MCF 10A (cell line): ENCODE results near the gene SPAG16. TPM values are rescaled to one million over a fixed set of nuclear protein-coding genes. Genes with fewer than 3 reads are reported as not detected.
A peak's percentile ranks its signal among the peaks of the same experiment; 100 is the strongest.

ENCODE experiments used
- BruUV-seq: library from RNA; stranded (reverse); fragments of 400-500 nt; replicated peaks from 2 replicates; lab custom pipeline; 2021; lab: Mats Ljungman, UMichigan
- CTCF ChIA-PET: fragments of 300-600 bp; sonication (Branson Sonifier 250); formaldehyde crosslinking; extraction: SDS; loops from one replicate; lab custom pipeline; 2021; ENCODE audit warnings: antibody characterized with exemption, inconsistent platforms; lab: Yijun Ruan, JAX
- POLR2A ChIA-PET: fragments of 300-600, 350-650 bp; sonication (Branson Sonifier 250); formaldehyde crosslinking; extraction: SDS; loops from one replicate; lab custom pipeline; 2020; ENCODE audit warnings: antibody characterized with exemption, inconsistent platforms; lab: Yijun Ruan, JAX
- DNase-seq: peaks from one replicate; pipeline ENCODE4 v3.0.0-alpha.2; 2018; ENCODE audit not compliant: unreplicated experiment
- H3K27ac Mint-ChIP-seq: one replicate; pipeline ENCODE4 v1.8.0; 2022; ENCODE audit warnings: mild to moderate bottlenecking, low read depth, mixed read lengths; ENCODE audit not compliant: unreplicated experiment
- H3K27me3 Mint-ChIP-seq: one replicate; pipeline ENCODE4 v1.8.0; 2022; ENCODE audit warnings: mixed read lengths; ENCODE audit not compliant: insufficient read depth, unreplicated experiment
- H3K36me3 Mint-ChIP-seq: one replicate; pipeline ENCODE4 v1.8.0; 2022; ENCODE audit warnings: mild to moderate bottlenecking, moderate library complexity, mixed read lengths; ENCODE audit not compliant: insufficient read depth, unreplicated experiment
- H3K4me1 Mint-ChIP-seq: one replicate; pipeline ENCODE4 v1.8.0; 2022; ENCODE audit warnings: mixed read lengths; ENCODE audit not compliant: insufficient read depth, unreplicated experiment
- H3K4me3 Mint-ChIP-seq: one replicate; pipeline ENCODE4 v1.8.0; 2022; ENCODE audit warnings: mild to moderate bottlenecking, moderate library complexity, mixed read lengths; ENCODE audit not compliant: unreplicated experiment
- H3K9me3 Mint-ChIP-seq: one replicate; pipeline ENCODE4 v1.8.0; 2022; ENCODE audit warnings: mixed read lengths; ENCODE audit not compliant: unreplicated experiment
- intact Hi-C: fragments of 100-400 bp; cut with micrococcal nuclease; formaldehyde crosslinking; loops from 2 replicates; pipeline ENCODE4 v1.14.1; 2022
- total RNA-seq: library from RNA; stranded (reverse); gene quantifications from 2 replicates; pipeline ENCODE4 v1.2.3, GENCODE V29; 2022
- TF ChIP-seq, protein P1 (sequence below): fragments of 200-600 bp; IDR thresholded peaks from one replicate; pipeline ENCODE4 v1.8.0; 2022; ENCODE audit warnings: antibody characterized with exemption, mild to moderate bottlenecking; ENCODE audit not compliant: unreplicated experiment

SPAG16 gene
- total RNA-seq, 1 experiment from 2014 or later = 11.5 TPM

DNA sequence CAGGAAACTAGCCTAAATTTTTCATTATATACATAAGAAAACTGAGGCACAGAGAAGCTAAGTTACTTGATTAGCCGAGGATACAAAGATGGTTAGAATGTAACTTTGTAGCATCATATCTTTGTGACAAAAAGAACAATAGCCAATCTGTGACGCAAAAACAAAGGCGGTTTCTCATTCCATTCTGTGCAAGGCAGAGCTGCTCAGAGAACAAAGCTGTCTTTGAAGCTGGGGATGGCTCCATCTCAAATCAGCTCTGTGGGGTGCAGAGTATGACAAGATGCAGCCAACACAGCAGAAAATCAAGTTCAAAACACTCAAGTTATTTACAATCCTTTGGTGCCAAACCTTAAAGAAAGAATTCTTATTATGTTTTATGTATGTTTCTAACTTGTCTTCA, 1044.7 kb downstream of the SPAG16 start:
- BruUV-seq = no TSS peak
- ChIA-PET POLR2A (no interaction called here), CTCF (interaction anchor here (0.7 to 0.8 kb wide), 2 partner anchors 19 to 482 kb away, joined by 3 to 4 read pairs; no protein-coding TSS in a partner anchor)
- Mint-ChIP-seq H3K27ac (no peak overlapping the region), H3K4me1 (no peaks in the 10 kb centered on the region), H3K4me3 (no peak overlapping the region), H3K36me3 (no peaks in the 10 kb centered on the region), H3K9me3 (no peaks in the 10 kb centered on the region), H3K27me3 (no peaks in the 10 kb centered on the region)
- no peak for DNase-seq
- intact Hi-C loops = no loop called here
- TF ChIP-seq, protein P1, sequence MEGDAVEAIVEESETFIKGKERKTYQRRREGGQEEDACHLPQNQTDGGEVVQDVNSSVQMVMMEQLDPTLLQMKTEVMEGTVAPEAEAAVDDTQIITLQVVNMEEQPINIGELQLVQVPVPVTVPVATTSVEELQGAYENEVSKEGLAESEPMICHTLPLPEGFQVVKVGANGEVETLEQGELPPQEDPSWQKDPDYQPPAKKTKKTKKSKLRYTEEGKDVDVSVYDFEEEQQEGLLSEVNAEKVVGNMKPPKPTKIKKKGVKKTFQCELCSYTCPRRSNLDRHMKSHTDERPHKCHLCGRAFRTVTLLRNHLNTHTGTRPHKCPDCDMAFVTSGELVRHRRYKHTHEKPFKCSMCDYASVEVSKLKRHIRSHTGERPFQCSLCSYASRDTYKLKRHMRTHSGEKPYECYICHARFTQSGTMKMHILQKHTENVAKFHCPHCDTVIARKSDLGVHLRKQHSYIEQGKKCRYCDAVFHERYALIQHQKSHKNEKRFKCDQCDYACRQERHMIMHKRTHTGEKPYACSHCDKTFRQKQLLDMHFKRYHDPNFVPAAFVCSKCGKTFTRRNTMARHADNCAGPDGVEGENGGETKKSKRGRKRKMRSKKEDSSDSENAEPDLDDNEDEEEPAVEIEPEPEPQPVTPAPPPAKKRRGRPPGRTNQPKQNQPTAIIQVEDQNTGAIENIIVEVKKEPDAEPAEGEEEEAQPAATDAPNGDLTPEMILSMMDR = no peak

DNA sequence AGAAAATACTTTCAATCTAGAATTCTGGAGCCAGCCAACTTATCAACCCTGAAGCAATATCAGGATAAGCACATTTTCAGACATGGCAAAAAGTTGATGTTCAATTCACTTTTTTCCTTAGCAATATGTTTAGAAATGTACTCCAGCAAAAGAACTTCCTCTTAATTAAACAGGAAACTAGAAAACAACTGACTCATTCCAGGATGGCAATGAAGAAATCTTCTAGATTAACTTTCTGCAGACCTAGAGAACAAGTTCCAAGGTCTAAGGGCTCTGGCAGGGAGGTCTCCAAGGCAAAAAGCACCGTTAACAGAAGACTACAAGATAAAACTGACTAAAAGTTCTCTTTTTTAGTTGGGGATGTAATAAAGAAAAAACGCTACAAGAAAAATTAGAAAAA, 1057.4 kb downstream of the SPAG16 start:
- intact Hi-C loops = no loop called here
- Mint-ChIP-seq H3K9me3 (no peaks in the 10 kb centered on the region), H3K27ac (no peak overlapping the region), H3K4me1 (no peaks in the 10 kb centered on the region), H3K36me3 (no peaks in the 10 kb centered on the region), H3K4me3 (no peak overlapping the region), H3K27me3 (no peaks in the 10 kb centered on the region)
- BruUV-seq = no TSS peak
- TF ChIP-seq, protein P1 = no peak
- CTCF ChIA-PET = no interaction called here
- POLR2A ChIA-PET = no interaction called here
- peak; percentile 6 for DNase-seq

DNA sequence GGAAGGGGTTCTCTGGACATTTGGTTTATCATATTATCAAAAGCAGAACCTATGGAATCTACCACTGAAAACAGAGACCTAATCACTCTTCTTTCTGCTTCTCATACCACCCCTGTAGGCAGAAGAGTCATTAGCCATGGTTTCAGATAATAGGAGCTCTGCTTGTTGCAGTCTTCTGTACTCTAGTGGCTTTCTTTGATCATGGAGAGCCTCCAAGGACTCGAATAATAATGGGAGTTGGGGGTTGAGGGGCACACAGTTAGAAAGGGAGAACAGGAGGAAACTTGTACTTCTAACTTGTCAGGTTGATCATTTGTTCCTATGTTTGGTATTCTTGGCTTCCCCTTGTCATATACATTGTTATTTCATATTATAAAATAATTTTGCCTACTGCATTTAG, 1074.2 kb downstream of the SPAG16 start:
- no peaks in the 10 kb centered on the region for H3K36me3 Mint-ChIP-seq
- TF ChIP-seq, protein P1 = no peak
- H3K4me1 Mint-ChIP-seq = no peaks in the 10 kb centered on the region
- no peak overlapping the region for H3K27ac Mint-ChIP-seq
- no peak overlapping the region for H3K4me3 Mint-ChIP-seq
- DNase-seq = no peak
- CTCF ChIA-PET = no interaction called here
- intact Hi-C loops = no loop called here
- no peaks in the 10 kb centered on the region for H3K27me3 Mint-ChIP-seq
- POLR2A ChIA-PET = no interaction called here
- peaks cover 13% of the 10 kb centered on the region for H3K9me3 Mint-ChIP-seq
- no TSS peak for BruUV-seq

DNA sequence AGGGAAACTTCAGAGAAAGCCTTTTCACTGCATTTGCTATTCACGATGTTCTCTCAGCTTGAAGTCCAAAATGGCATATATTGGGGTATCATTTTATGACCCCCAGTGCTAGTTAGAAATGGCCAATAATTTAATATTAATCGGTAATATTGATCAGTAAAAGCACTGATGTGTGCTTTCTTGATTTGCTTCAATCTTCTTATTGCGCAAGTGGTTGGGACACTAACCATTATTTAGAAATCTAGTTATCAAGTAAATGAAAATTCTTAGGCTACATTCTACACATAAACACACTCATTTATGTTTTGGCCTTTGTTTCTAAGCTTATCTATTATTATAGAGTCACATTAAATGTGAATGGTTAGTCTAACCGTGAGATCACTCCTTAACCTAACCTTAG, 1076.9 kb downstream of the SPAG16 start:
- ChIA-PET CTCF (interaction anchor here (0.6 kb wide), 1 partner anchor 1555 kb away, joined by 3 read pairs; no protein-coding TSS in a partner anchor), POLR2A (no interaction called here)
- no peak overlapping the region for H3K4me3 Mint-ChIP-seq
- no TSS peak for BruUV-seq
- TF ChIP-seq, protein P1 = no peak
- H3K9me3 Mint-ChIP-seq = peaks cover 13% of the 10 kb centered on the region
- no peak for DNase-seq
- no peaks in the 10 kb centered on the region for H3K27me3 Mint-ChIP-seq
- intact Hi-C loops = no loop called here
- H3K36me3 Mint-ChIP-seq = no peaks in the 10 kb centered on the region
- H3K4me1 Mint-ChIP-seq = no peaks in the 10 kb centered on the region
- no peak overlapping the region for H3K27ac Mint-ChIP-seq
